ENCODE results near the gene ADGRL2.

Gene ADGRL2

GRCh38 chr1:81808760-81809159, 8.0 kb downstream of the ADGRL2 start:
- Histone ChIP-seq H3K9ac (no peak overlapping the region), H3K79me2 (ENCODE audit: insufficient read depth, low read depth) (no peaks in the 10 kb centered on the region), H3K36me3 (ENCODE audit: insufficient read depth) (no peaks in the 10 kb centered on the region), H4K20me1 (ENCODE audit: insufficient read depth) (no peaks in the 10 kb centered on the region), H3K4me3 (IDR thresholded peaks at IDR 0.05; ENCODE audit: insufficient read depth, low read depth, low read length) (no peak overlapping the region), H3K27me3 (ENCODE audit: insufficient read depth, low read depth) (no peaks in the 10 kb centered on the region), H3K27ac (no peak overlapping the region), H3K4me1 (ENCODE audit: low read depth, poor library complexity, severe bottlenecking) (no peaks in the 10 kb centered on the region), H2AFZ (ENCODE audit: low read depth) (no peak overlapping the region), H3K4me2 (no peak overlapping the region)
- TF ChIP-seq, protein P1, sequence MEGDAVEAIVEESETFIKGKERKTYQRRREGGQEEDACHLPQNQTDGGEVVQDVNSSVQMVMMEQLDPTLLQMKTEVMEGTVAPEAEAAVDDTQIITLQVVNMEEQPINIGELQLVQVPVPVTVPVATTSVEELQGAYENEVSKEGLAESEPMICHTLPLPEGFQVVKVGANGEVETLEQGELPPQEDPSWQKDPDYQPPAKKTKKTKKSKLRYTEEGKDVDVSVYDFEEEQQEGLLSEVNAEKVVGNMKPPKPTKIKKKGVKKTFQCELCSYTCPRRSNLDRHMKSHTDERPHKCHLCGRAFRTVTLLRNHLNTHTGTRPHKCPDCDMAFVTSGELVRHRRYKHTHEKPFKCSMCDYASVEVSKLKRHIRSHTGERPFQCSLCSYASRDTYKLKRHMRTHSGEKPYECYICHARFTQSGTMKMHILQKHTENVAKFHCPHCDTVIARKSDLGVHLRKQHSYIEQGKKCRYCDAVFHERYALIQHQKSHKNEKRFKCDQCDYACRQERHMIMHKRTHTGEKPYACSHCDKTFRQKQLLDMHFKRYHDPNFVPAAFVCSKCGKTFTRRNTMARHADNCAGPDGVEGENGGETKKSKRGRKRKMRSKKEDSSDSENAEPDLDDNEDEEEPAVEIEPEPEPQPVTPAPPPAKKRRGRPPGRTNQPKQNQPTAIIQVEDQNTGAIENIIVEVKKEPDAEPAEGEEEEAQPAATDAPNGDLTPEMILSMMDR (conservative IDR thresholded peaks at IDR 0.05; ENCODE audit: low read depth, low read length), result no peak

DNA sequence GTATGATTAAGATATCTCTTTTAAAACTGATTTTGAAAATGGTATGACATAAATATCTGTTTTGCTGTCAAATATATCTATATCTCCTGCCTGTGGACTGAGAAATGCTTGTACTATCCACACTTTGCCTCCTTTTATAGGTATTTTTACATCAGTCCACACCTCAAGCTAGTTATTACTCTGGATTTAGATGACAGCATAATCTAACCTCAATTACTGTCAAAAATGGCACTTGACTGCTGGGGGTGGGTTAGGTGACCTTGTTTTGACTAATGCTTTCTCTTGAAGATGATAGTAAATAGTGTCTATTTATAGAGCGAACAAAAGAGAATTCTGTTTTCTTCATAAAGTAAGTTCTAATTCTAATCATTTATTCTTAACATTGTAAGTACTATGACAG, 9.1 kb downstream of the ADGRL2 start:
- Histone ChIP-seq H3K4me1 (ENCODE audit: low read depth, poor library complexity, severe bottlenecking) (no peaks in the 10 kb centered on the region), H3K27me3 (ENCODE audit: insufficient read depth, low read depth) (no peaks in the 10 kb centered on the region), H3K4me3 (IDR thresholded peaks at IDR 0.05; ENCODE audit: insufficient read depth, low read depth, low read length) (no peak overlapping the region), H3K79me2 (ENCODE audit: insufficient read depth, low read depth) (no peaks in the 10 kb centered on the region), H3K4me2 (no peak overlapping the region), H3K27ac (no peak overlapping the region), H4K20me1 (ENCODE audit: insufficient read depth) (no peaks in the 10 kb centered on the region), H3K36me3 (ENCODE audit: insufficient read depth) (no peaks in the 10 kb centered on the region), H2AFZ (ENCODE audit: low read depth) (no peak overlapping the region), H3K9ac (no peak overlapping the region)
- TF ChIP-seq, protein P1 (conservative IDR thresholded peaks at IDR 0.05; ENCODE audit: low read depth, low read length), result no peak

- H3K4me2 ChIP-seq, result no peak overlapping the region
- H3K4me1 ChIP-seq (ENCODE audit: low read depth, poor library complexity, severe bottlenecking), result no peaks in the 10 kb centered on the region
- H3K36me3 ChIP-seq (ENCODE audit: insufficient read depth), result no peaks in the 10 kb centered on the region
- no peaks in the 10 kb centered on the region for H4K20me1 ChIP-seq (ENCODE audit: insufficient read depth)
- H2AFZ ChIP-seq (ENCODE audit: low read depth), result no peak overlapping the region
- H3K27ac ChIP-seq, result no peak overlapping the region
- H3K4me3 ChIP-seq (IDR thresholded peaks at IDR 0.05; ENCODE audit: insufficient read depth, low read depth, low read length), result no peak overlapping the region
- no peak overlapping the region for H3K9ac ChIP-seq
- H3K27me3 ChIP-seq (ENCODE audit: insufficient read depth, low read depth), result no peaks in the 10 kb centered on the region
- TF ChIP-seq, protein P1 (conservative IDR thresholded peaks at IDR 0.05; ENCODE audit: low read depth, low read length), result no peak
- no peaks in the 10 kb centered on the region for H3K79me2 ChIP-seq (ENCODE audit: insufficient read depth, low read depth)
These were observed 11.1 kb downstream of the ADGRL2 start for GRCh38 chr1:81811757-81812371.

- Histone ChIP-seq H2AFZ (ENCODE audit: low read depth) (no peak overlapping the region), H3K36me3 (ENCODE audit: insufficient read depth) (no peaks in the 10 kb centered on the region), H3K27me3 (ENCODE audit: insufficient read depth, low read depth) (no peaks in the 10 kb centered on the region), H3K4me3 (IDR thresholded peaks at IDR 0.05; ENCODE audit: insufficient read depth, low read depth, low read length) (no peak overlapping the region), H3K4me1 (ENCODE audit: low read depth, poor library complexity, severe bottlenecking) (no peaks in the 10 kb centered on the region), H3K9ac (no peak overlapping the region), H3K27ac (no peak overlapping the region), H3K4me2 (no peak overlapping the region), H4K20me1 (ENCODE audit: insufficient read depth) (no peaks in the 10 kb centered on the region), H3K79me2 (ENCODE audit: insufficient read depth, low read depth) (no peaks in the 10 kb centered on the region)
- TF ChIP-seq, protein P1 (conservative IDR thresholded peaks at IDR 0.05; ENCODE audit: low read depth, low read length), result no peak
These were observed 12.0 kb downstream of the ADGRL2 start for GRCh38 chr1:81812712-81813111.

Data from KMS-11 (cell line).